Fibroblast of pulmonary artery (primary cell): ENCODE data around the gene SF3B5.

Experiments used
- DNase-seq: peaks from one replicate; pipeline ENCODE4 v3.0.0-alpha.2; 2010; ENCODE audit warnings: low read depth
- H3K4me3 ChIP-seq: replicated peaks from 2 replicates; pipeline ENCODE4 v1.5.1; 2011; ENCODE audit warnings: low read depth, mild to moderate bottlenecking, control low read depth, low read length, moderate library complexity
- CTCF ChIP-seq: IDR thresholded peaks from 2 replicates; pipeline ENCODE4 v1.5.1; 2011; ENCODE audit warnings: mild to moderate bottlenecking, control low read depth, low read length, inconsistent platforms; ENCODE audit errors: missing control alignments

Gene SF3B5

DNA sequence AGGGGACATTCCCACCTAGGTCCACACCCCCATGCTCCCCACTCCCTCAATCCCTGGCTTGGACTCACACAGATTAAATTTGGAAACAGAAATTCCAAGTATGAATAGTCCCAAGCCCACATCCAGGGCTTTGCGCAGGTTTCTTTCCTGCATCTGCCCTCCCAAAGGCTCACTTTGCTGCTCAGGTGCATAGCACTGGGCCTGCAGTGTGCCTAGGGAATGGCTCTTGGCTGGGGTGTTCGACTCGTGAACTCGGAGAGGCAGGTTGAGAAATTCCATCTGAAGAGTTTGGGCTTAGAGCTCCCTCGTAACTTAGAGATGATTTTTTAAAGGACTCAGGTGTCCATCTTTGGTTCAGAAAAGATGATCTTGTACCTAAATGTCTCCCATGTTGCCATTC is 14.8 kb upstream of the SF3B5 start:
- no peak for DNase-seq
- H3K4me3 ChIP-seq = no peak overlapping the region
- TF ChIP-seq CTCF = no peak

DNA sequence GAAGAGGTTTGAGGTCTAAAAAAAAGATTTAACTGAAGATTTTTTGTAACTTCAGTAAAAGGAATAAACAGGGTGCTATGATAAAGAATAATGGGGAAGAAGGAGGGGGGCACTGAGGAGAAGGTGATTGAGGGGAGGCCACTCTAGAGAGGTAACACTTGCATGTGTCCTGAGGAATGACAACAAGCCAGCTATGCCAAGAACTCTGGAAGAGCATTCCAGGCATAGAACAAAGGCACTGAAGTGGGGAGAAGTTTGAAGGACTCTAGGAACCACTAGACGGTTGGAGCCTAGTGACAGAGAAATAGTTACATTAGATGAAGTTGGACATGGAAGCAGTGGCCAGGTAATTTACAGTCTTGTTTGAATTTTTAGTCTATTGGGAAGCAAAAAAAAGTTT is 10.8 kb upstream of the SF3B5 start:
- DNase-seq = no peak
- H3K4me3 ChIP-seq = no peak overlapping the region
- TF ChIP-seq CTCF = no peak

GRCh38 chr6:144104898-144105487 is 9.6 kb upstream of the SF3B5 start:
- TF ChIP-seq CTCF = peak; percentile 68
- H3K4me3 ChIP-seq = no peak overlapping the region
- DNase-seq = peak; percentile 90

- DNase-seq = no peak
- TF ChIP-seq CTCF = no peak
- no peak overlapping the region for H3K4me3 ChIP-seq
Measured at GRCh38 chr6:144104488-144104887, 9.1 kb upstream of the SF3B5 start.

DNA sequence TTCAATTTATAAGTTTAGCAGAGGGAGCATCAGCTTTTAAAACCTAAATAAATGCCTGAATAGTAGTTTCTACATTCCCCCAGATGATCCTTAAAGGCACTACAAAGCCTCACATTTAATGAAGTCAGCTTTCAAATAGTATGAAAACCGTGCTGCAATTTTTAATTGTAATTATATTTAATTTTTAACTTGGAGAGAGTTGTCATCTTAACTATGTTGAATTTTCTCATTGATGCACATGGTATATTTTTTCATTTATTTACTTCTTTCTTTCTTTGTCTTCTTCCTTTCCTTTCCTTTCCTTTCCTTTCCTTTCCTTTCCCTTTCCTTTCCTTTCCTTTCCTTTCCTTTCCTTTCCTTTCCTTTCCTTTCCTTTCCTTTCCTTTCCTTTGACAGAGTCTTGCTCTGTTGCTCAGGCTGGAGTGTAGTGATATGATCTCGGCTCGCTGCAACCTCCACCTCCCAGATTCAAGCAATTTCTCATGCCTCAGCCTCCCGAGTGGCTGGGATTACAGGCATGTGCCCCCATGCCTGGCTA is 7.7 kb upstream of the SF3B5 start:
- no peak for DNase-seq
- H3K4me3 ChIP-seq = no peak overlapping the region

GRCh38 chr6:144098993-144099392 is 3.6 kb upstream of the SF3B5 start:
- no peak for TF ChIP-seq CTCF
- H3K4me3 ChIP-seq = no peak overlapping the region
- no peak for DNase-seq

More for the DNA sequence above, 7.7 kb upstream of the SF3B5 start:
- no peak for TF ChIP-seq CTCF

GRCh38 chr6:144094731-144095133 is 641 bp downstream of the SF3B5 start:
- peak overlapping the region; percentile 97 for H3K4me3 ChIP-seq
- no peak for DNase-seq
- no peak for TF ChIP-seq CTCF
